HK-2 (cell line): ENCODE results near the gene CDS2.

Source experiments
- DNase-seq: peaks from one replicate; pipeline ENCODE4 v3.0.0-alpha.2; 2018; ENCODE audit not compliant: unreplicated experiment

Gene CDS2

GRCh38 chr20:5212907-5213487 is 86.2 kb downstream of the CDS2 start:
- DNase-seq = no peak

GRCh38 chr20:5214826-5215225 is 88.0 kb downstream of the CDS2 start:
- no peak for DNase-seq

- DNase-seq = no peak
These were observed 89.0 kb downstream of the CDS2 start for GRCh38 chr20:5215672-5216304.

GRCh38 chr20:5216663-5217062 is 89.9 kb downstream of the CDS2 start:
- no peak for DNase-seq

GRCh38 chr20:5217616-5218015 is 90.8 kb downstream of the CDS2 start:
- DNase-seq = no peak

- DNase-seq = no peak
These were observed 93.7 kb downstream of the CDS2 start for GRCh38 chr20:5220321-5221060.

GRCh38 chr20:5221061-5221430 is 94.2 kb downstream of the CDS2 start:
- no peak for DNase-seq

GRCh38 chr20:5222919-5223634 is 96.3 kb downstream of the CDS2 start:
- peak; percentile 63 for DNase-seq

GRCh38 chr20:5230544-5230943 is 103.7 kb downstream of the CDS2 start:
- no peak for DNase-seq

- DNase-seq = no peak
These were observed 107.3 kb downstream of the CDS2 start for GRCh38 chr20:5234158-5234557.

- no peak for DNase-seq
These were observed 108.2 kb downstream of the CDS2 start for GRCh38 chr20:5234978-5235377.
